IPS-18c (cell line): Measurements from ENCODE around the gene FBXO31.

Experiments used
- H3K4me3 ChIP-seq: 2 replicates; pipeline ENCODE4 v1.7.0; 2013; ENCODE audit warnings: low read depth, mild to moderate bottlenecking, low read length, moderate library complexity; ENCODE audit not compliant: insufficient read depth
- H3K9me3 ChIP-seq: one replicate; pipeline ENCODE4 v1.6.1; 2013; ENCODE audit warnings: mild to moderate bottlenecking, low read length, moderate library complexity; ENCODE audit not compliant: control insufficient read depth, insufficient read depth

The FBXO31 gene

DNA sequence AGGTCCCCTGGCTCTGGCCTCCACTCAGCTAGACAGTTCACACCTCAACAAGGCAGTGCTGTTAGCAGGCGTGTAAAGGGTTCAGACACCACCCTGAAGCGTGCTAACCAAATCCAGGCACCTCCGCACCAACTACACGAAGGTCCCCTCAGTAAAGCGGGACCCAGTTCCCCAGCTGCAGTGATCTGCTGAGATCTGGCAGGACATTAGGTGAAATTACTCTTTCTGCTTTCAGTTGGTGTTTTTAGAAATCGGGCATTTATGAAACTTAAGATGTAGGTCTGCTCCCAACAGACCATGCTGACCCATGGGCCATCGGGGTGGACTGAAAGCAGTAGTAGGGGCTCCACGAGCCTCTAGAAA, 27.1 kb downstream of the FBXO31 start:
- no peak overlapping the region for H3K4me3 ChIP-seq
- peaks cover 4% of the 10 kb centered on the region for H3K9me3 ChIP-seq

DNA sequence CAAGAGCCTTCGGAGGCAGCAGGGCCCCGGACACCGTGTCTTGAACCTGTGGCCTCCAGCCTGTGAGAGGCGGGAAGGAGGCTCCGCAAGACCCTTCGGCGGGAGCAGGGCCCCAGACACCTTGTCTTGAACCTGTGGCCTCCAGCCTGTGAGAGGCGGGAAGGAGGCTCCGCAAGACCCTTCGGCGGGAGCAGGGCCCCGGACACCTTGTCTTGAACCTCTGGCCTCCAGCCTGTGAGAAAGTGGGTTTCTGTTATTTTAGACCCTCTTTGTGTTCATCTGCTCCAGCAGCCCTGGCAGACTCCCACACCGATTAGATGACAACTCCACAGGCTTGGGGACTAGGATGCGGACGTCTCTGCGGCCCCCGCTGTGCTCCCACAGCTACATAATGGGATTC, 30.0 kb downstream of the FBXO31 start:
- no peak overlapping the region for H3K4me3 ChIP-seq
- H3K9me3 ChIP-seq: no peaks in the 10 kb centered on the region

DNA sequence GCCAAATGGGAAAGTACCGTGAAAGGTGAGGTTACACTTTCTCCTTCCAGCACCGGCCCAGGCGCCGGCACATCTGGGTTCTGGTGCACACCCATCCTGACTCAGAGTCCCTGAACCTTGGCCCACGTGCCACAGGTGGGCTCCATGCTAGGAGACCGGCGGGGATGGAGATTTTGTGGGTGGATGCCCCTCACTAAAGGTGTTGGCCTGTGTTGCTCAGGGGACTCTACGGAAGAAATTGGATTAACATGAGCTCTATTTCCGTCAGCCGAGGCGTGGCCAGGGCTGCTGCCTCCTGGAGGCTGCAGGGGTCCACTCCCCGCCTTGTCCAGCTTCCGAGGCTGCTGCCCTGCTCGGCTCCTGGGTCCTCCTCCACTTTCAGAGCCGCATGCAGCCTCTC, 30.8 kb downstream of the FBXO31 start:
- H3K9me3 ChIP-seq: no peaks in the 10 kb centered on the region
- H3K4me3 ChIP-seq: no peak overlapping the region

DNA sequence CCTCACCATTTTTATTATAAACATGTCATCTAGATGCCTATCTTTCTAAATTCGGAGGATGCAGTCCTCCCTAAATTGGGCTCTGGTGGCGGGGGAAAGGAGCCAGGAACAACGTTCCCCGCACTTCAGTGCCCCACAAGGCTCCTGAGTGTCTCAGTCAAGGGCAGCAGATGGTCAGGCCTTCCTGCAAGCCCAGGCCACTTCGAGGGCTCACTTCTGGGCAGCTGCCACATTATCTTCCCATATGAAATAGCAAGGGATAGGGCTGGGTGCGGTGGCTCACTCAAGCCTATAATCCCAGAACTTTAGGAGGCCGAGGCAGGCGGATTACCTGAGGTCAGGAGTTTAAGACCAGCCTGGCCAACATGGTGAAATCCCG, 32.3 kb downstream of the FBXO31 start:
- Histone ChIP-seq H3K9me3 (no peaks in the 10 kb centered on the region), H3K4me3 (no peak overlapping the region)

DNA sequence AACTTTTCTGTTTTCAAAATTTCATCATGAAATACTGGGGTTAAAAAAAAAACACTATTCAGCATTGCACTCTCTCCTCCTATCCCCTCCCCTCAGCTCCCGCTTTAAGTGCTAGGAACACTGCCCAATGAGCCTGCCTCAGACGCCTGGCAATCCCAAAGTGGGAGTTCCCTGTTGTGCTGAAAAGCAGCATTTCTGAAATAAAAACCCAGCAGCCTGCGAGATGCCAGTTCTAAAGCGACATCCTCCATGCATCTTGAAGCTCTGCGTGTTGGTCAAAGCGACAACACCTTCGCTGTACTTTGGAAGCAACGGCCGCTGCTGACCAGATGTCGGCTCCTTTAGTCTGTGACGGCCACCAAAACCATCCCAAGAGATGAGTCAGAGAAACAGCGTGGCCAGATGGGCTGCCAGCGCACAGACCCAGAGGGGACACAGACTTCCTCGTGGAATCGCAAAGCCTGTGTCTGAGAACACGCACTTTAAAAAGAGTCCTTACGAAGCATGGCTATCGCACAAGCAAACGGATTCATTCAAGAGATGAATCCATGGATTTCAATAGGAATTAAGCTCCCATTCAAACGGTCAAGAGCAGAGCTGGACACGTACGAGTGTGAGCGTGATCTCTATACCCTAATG, 32.8 kb downstream of the FBXO31 start:
- H3K9me3 ChIP-seq: no peaks in the 10 kb centered on the region
- no peak overlapping the region for H3K4me3 ChIP-seq

DNA sequence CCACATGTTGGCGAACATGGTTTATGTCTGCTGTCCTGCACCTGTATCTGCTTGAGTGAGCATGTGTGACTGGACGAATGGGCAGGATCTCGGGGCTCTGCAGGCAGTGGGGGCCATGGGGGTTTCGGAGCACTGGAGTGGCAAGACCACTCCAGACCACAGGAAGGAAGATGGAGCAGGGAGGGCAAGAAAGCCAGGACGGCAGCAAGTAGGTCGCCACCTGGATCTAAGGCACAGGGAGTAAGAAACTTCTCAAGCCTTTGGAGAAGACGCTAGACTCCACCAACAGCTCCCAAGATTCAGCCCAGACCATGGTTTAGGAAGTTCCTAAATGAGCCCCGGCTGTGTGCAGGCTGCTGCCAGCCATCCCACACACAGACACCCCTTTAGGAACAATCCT, 33.5 kb downstream of the FBXO31 start:
- Histone ChIP-seq H3K9me3 (no peaks in the 10 kb centered on the region), H3K4me3 (no peak overlapping the region)

DNA sequence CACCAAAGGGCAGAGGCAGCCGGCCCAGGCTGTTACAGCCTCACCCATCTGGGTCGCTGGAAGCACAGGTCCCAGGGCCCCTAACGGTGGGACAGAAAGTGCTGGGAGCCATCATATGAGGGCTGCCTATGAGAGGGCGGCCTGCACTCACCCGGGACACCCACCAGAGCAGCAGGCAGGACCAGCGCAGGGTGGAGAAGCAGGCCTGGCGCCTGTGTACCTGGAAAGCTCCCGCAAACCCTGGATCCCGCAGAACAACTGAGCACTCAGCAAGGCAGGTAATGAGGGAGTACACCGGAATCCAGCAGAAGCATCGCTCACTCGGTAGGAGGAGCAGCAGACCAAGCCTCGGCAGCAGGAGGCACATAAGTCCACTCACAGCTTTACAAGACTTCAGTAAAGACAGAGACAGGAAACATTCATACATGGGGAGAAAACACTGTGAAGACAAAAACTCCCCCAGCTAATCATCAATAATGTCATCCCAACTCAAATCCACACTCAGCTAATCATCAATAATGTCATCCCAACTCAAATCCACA, 34.9 kb downstream of the FBXO31 start:
- Histone ChIP-seq H3K9me3 (no peaks in the 10 kb centered on the region), H3K4me3 (no peak overlapping the region)

DNA sequence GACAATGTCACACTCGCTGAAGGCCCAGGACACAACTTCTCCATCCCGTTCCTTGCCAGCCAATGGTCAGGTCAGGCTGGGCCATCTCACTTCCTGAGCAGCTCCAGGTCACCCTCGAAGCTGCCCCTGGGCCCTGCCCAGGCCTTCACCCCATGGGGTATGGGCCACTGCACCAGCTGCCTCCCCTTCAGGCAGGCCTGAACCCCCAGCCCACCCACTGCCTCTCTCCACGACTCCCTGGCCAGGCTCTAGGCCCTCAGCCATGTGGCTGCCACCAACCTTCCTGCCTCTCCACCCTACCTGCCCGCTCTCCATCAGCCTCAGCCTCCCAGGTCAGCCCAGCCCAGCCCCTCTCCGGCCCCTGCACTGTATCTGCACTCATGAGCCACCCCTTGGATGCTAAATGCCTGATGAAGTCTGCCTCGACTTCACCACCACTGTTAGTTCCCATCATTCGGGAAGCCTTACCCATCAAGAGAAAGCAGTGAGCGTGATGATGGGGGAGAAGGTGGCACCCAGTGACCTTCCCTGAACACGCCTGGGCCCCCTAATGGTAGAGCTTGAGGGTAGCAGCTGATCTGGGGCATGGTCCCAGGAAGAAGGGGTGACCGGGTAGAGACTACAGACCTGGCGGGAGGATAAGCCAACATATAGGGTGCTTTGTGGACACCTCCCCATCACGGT, 35.5 kb downstream of the FBXO31 start:
- no peaks in the 10 kb centered on the region for H3K9me3 ChIP-seq
- no peak overlapping the region for H3K4me3 ChIP-seq

DNA sequence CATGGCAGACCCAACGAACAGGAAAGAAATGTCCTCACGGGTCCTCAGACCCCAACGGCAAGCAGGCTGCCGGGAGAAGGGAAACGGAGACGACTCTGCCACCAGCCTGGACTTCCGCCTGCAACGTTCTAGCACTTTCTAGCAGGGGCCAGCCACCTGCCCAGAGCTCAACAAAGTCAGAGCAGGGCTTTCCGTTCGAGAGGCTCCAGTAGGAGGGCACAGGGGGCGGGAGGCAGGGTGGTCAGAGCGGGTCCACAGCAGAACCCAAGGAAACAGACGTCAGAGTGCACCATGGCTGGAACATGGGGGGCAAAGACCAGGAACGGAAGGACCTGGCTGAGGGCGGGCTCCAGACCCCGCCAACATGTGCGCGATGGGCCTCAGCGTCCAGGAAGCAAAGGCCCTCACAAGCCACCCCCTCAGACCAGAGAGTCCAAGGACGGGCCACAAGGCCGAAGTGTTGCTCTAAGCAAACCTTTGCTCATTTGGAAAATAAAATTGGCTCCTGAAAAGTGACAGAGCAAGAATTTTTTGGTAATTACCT, 37.0 kb downstream of the FBXO31 start:
- no peak overlapping the region for H3K4me3 ChIP-seq
- no peaks in the 10 kb centered on the region for H3K9me3 ChIP-seq

DNA sequence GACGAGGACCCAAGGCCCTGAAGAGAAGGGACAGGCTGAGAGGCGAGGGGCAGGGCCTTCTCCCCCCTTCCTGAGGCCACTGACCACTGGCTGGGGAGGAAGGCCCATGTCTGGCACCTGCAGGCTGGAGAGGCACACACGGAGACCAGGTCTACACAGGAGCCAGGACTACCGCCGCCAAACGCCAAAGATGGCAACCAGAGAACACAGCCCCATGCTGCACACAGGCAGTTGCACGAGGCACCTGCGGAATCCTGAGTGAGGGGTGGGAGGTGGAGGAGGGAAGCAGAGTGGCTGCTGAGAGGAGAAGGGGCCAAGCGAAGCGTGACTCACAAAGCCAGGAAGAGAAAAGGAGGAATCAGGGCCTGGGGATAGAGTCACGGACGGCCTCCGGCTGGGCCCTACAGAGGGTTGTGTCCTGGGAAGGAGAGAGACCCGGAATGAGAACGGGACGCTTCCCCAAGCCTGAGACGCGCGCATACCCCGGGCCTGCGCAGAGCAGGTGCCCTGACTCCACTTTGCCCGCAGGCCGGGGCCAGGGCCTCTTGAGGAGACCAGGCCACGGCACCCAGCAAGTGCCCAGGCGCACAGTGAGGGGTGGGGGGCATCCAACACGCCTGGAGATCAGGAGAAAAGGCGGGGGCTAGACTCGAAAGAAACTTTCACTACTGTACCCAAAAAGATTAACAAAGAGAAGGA, 37.7 kb downstream of the FBXO31 start:
- Histone ChIP-seq H3K4me3 (no peak overlapping the region; the same call in 1 of the 2 replicates), H3K9me3 (no peaks in the 10 kb centered on the region)

DNA sequence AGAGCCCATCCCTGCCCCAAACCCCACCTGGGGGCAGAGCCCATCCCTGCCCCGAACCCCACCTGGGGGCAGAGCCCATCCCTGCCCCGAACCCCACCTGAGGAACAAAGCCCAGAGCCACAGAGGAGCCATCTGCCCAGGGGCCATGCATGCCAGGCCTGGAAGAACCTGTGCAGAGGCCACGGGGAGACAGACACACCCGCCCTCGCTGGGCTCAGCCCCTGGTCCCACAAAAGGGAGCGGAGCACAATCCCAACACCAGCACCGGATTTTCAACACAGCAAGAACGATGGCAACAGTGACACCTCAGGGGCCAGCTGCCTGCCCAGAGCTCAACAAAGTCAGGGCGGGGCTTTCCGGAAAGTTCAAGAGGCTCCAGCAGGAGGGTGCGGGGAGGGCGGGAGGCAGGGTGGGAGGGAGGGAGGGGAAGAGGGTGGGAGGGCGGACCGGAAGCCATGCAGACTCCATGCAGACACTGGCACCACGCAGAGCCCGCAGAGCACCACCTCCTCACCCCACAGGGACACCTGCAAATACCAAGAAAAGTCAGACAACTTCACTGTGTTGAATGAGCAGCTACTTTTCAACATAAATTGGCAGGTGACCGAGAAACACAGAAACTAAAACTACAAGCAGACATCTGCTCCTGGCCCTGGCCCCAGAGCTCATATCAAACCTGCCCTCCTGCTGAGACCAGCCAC, 38.5 kb downstream of the FBXO31 start:
- no peak overlapping the region for H3K4me3 ChIP-seq
- no peaks in the 10 kb centered on the region for H3K9me3 ChIP-seq

DNA sequence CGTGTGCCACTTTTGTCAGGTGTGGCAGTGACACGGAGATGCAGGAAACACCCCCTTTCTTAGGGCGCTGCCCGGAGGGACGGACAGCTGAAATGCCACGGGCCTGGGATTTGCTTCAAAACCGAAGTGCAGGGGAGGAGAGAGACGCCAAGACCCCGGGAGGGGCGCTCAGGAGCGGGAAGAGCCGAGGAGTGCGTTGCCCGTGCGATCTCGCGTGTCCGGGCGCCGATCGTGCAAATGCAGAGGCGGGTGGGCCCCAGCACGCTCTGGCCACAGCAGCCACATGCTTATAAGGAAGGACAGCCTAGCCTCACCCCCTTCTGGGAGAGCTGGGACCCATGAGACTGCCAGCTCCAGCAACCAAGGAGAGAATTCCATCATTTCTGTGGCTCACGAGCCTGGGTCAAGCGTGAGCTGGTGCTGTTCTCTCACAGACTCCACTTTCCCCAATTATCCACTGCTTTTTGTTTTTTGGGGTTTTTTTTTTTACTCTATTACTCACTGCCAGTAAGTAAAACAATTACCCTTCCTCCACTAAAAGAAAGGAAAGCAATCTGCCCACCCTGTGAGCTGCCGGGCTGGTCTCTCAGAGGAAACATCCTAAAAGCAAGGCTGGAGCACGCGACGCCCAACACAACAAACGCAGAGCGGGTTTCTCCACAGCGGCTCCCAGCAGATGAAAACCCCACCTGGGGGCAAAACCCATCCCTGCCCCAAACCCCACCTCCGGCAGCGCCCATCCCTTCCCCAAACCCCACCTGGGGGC, 39.2 kb downstream of the FBXO31 start:
- Histone ChIP-seq H3K4me3 (no peak overlapping the region), H3K9me3 (no peaks in the 10 kb centered on the region)

DNA sequence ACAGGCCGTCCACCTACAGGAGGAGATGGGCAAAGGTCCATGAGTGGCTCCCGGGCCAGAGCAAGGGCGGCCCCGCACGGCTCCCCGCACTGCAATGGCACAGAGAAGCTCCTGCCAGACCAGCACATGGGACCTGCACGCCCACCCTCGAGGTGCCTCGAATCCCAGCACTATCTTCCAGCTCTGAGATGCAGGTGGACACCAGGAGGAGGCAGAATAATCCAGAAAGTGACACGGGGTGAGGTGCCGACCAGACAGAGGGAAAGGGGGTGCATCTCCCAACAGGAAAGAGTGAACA, 39.9 kb downstream of the FBXO31 start:
- H3K9me3 ChIP-seq: no peaks in the 10 kb centered on the region
- no peak overlapping the region for H3K4me3 ChIP-seq

DNA sequence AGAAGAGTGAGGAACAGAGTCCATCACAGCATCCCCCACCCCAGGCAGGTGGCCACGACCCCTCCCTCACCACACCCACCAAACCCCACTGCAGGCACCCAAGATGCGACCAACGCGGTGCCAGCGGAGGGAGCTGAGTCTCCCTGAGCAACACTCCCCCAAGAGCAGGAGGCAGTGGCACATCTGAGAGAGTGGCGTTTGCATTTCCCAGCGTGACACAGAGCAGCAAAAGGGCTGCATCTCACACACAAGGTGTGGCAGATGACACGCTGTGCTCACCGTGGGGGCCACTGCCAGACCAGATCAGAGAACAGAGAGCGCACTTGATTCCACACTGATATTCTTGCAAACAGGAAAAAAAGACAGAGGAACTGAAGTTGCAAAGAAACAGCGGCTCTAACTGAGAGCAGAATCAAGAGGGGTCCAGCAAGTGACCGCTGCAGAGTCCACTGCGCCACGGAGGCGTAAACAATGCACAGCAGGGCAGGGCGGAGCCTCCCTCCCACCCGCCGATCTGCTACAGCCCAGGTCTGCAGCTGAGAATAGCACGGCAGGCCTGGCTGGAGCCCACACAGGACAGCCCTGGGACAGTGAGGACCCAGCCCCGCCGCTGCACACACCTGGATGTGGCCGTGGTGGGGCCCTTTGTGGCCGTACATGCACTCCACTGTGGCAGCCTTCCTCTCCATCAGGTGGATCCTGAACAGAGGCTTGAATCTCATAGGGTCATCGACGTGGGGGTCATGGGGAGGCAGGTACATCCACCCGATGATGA, 40.4 kb downstream of the FBXO31 start:
- no peak overlapping the region for H3K4me3 ChIP-seq
- no peaks in the 10 kb centered on the region for H3K9me3 ChIP-seq

DNA sequence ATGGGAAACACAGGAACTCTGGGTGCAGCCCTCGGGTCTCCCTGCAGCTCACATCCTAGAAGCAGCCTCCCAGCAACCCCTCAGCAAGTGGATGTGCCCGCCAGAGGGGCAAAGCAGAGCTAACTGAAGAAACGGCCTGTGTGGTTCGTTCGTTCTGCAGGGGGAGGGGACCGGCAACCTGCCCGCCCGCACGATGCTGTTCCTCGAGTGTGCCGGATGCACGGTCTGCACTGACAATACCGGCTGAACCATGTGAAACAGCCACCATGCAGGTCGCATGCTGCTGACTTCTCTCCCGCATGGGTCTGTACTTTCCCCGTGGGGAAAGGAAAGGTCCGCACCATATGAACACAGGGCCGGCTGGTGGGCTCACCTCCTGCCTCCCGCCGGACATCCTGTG, 41.1 kb downstream of the FBXO31 start:
- H3K4me3 ChIP-seq: no peak overlapping the region

DNA sequence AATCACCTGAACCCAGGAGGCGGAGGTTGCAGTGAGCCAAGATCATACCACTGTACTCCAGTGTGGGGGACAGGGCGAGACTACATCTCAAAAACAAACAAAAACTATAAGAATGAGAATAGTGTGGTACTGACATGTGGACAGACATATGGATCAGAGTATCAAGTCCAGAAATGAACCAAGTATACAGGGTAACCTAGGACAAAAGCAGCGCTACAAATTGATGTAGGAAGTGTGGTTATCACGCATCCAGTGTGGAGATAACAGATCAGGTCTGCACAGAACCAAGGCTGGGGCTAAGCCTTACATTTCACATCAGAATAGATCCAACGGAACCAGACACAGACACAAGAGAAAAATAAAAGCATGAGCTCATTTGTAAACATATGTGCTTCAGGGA, 43.4 kb downstream of the FBXO31 start:
- Histone ChIP-seq H3K4me3 (no peak overlapping the region), H3K9me3 (no peaks in the 10 kb centered on the region)

More for the DNA sequence above, 41.1 kb downstream of the FBXO31 start:
- no peaks in the 10 kb centered on the region for H3K9me3 ChIP-seq
